GM19023 (cell line): ENCODE results near the gene MTA3.
"Not testable (repeated sequence)": the region's sequence is repeated elsewhere in the genome, so short reads cannot be mapped to it uniquely, and the experiment has no call there.

ENCODE experiments used
- ATAC-seq: cut with Tn5 transposase; IDR thresholded peaks from one replicate; pipeline ENCODE4 v1.9.1; 2021; ENCODE audit warnings: mild to moderate bottlenecking, moderate library complexity; ENCODE audit not compliant: unreplicated experiment

Gene MTA3

DNA sequence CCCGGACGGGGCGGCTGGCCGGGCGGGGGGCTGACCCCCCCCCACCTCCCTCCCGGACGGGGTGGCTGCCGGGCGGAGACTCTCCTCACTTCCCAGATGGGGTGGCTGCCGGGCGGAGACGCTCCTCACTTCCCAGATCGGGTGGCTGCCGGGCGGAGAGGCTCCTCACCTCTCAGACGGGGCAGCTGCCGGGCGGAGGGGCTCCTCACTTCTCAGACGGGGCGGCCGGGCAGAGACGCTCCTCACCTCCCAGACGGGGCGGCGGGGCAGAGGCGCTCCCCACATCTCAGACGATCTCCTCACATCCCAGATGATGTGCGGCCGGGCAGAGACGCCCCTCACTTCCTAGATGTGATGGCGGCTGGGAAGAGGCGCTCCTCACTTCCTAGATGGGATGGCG lies 37.7 kb downstream of the MTA3 start:
- ATAC-seq: not testable (repeated sequence)

DNA sequence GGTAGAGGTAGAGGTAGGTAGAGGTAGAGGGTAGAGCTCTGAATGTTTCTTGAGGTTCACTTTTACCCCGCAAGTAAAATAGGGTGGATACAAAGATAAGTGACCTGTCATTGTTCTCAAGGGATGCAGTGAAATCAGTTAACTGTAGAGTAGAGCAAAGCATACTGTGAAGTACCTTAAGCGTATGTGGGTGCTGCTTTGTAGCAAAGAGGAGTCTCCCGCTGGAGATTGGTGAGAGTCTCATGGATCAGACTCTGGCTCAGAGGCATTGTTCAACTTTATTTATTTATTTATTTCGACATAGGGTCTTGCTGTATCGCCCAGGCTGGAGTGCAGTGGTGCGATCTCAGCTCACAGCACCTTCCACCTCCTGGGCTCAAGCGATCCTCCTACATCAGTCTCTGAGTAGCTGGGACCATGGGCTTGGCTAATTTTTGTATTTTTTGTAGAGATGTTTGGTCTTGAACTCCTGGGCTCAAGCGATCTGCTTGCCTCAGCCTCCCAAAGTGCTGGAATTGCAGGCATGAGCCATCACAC lies 38.7 kb downstream of the MTA3 start:
- ATAC-seq: no peak

DNA sequence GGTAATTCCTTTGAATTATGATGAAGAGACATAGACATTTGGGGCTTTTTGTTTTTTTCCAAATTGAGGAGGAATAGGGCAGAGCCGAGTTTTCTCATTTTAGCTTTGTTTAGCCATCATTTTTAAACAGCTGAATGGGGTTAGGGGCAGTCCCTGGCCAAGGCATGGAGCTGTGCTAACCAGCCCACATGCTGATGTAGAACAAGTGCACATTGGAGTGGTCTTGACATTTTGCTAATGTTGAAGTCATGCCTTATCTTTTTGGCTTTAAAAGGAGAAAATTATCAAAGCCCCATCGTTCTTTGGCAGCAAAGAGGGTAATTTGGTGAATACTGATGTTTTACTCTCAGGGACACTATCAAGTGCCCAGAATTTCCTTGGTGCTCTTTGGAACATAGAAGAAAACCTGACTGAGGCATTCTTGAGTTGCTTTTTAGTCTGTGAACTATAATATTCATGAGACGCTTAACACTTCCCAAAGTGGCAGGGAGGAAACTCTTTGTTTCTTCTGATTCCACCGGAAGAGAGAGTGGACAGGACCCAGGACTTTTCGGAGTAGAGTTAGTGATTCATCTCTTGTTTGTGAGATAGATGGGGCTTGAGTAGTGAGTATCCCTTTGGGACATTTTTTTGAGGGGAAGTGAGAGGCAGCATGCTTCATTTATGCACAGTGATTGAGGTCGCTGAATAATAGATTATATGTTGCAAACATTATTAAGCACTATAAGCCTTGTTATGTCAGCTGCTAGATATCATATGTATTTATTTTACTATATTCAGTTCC lies 45.0 kb downstream of the MTA3 start:
- no peak for ATAC-seq

DNA sequence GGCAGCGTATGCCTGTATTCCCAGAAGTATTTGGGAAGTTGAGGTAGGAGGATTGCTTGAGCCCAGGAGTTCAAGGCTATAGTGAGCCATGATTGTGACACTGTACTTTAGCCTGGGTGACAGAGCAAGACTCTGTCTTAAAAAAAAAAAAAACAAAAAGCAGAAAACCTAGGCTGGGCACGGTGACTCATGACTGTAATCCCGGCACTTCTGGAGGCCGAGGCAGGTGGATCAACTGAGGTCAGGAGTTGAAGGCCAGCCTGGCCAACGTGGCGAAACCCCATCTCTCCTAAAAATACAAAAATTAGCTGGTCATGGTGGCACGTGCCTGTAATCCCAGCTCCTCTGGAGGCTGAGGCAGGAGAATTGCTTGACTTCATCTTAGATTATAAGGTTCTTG lies 46.4 kb downstream of the MTA3 start:
- ATAC-seq: no peak

DNA sequence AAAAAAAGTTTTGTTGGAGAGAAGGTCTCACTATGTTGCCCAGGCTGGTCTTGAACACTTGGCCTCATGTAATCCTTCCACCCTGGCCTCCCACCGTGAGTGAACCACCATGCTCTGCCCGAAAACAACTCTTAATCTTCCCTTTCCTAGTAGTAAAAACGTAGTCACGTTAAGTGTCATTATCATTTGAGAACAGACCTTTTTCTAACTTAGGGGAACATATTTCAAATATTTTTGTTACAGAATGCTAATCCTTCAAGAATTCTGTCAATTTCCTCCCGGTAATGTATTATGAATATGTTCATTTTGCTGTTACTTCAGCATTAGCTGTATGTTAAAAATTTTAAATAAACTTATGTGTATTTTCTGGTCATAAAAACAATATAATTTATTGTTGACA lies 49.7 kb downstream of the MTA3 start:
- ATAC-seq: no peak

DNA sequence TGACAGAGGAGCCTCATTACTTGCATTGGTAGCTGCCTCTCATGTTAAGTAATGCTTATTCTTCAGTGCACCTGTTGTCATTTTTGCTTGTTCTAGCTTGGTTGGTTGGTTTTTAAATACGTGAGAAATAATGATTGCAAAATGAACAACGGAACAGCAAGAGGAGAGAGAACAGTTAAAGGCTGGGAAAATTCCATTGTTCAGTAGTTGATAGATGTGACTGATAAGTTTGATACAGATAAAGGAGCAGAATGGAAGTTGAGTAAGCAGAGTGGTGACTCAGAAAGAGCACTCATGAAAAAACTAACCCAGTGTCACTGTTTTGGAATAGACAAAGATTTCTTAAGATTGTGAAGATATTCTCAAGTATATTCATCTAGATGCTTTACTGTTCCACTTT lies 50.5 kb downstream of the MTA3 start:
- ATAC-seq: no peak

DNA sequence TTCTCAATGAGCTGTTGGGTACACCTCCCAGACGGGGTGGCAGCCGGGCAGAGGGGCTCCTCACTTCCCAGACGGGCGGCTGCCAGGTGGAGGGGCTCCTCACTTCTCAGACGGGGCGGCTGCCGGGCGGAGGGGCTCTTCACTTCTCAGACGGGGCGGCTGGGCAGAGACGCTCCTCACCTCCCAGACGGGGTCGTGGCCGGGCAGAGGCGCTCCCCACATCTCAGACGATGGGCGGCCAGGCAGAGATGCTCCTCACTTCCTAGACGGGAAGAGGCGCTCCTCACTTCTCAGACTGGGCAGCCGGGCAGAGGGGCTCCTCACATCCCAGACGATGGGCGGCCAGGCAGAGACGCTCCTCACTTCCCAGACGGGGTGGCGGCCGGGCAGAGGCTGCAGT lies 53.2 kb downstream of the MTA3 start:
- not testable (repeated sequence) for ATAC-seq

DNA sequence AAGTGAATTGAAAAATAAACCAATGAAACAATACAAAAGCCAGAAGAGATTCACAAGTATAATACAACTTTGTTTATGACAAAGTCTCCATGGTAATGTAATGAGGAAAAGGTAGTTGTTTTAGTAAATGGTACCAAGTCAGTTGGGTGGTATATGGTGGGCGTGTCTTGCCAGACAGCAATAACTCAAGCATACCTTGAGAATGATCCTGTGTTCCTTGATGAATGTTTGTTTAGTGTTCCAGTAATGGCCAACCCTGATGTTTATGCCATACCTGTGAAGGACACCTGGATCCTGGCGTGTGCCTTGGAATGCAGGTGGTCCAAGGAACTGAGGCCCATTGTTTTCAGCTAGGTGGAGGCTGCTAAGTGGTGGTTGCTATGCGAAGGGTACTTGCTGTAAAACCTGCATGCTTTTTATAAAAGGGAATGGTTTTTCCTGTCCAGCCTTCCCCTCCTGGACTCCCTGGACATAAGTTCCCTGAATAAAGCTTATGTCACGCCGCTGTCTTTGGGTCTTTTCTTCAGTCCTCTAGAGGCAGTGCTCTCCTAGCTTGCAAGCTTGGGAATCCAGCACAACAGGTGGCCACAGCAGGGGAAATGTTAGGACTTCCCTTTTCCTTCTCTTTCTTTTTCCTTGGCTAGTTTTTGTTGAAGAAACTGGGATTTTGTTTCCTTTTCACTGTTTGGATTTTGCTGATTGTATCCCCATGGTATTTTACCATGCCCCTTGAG lies 54.7 kb downstream of the MTA3 start:
- ATAC-seq: no peak

DNA sequence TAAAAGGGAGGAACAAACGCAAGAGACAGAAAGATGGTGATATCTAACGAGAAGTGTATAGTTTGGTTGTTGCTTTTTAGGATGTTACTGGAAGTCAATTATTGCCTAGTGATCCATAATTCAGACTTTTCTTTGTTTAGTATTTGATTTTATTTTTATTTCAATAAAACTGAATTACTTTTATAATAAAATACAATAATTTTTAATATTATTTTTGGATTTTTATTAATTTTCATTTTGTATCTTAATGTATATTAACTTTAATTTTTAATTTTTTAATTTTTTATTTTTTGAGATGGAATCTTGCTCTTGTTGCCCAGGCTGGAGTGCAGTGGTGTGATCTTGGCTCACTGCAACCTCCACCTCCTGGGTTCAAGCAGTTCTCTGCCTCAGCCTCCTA lies 55.6 kb downstream of the MTA3 start:
- ATAC-seq: no peak

DNA sequence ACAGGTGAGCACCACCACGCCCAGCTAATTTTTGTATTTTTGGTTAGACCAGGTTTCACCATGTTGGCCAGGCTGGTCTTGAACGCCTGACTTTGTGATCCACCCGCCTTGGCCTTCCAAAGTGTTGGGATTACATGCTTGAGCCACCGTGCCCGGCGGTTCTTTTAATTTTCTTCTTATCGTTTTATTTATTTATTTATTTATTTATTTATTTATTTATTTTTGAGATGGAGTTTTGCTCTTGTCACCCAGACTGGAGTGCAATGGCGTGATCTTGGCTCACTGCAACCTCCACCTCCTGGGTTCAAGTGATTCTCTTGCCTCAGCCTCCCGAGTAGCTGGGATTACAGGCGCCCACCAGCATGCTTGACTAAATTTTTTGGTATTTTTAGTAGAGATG lies 59.6 kb downstream of the MTA3 start:
- ATAC-seq: not testable (repeated sequence)

DNA sequence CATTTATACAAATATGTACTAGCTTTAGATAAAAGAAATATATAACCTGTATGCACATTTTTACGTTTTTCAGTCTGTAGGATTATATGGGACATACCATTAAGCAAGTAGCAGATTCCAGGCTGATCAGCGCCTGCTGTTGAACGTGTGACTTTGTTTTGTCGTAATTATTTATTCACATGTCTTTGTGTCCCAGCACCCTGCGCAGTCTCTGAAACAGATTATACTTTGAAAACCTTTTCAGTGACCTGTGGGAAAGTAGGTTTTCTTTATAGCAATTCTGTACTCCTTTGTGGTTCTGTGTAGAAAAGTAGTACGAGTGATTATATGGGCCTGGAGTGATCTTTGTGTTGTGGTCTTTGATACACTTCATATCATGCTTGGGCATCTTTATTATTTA lies 68.5 kb downstream of the MTA3 start:
- no peak for ATAC-seq

DNA sequence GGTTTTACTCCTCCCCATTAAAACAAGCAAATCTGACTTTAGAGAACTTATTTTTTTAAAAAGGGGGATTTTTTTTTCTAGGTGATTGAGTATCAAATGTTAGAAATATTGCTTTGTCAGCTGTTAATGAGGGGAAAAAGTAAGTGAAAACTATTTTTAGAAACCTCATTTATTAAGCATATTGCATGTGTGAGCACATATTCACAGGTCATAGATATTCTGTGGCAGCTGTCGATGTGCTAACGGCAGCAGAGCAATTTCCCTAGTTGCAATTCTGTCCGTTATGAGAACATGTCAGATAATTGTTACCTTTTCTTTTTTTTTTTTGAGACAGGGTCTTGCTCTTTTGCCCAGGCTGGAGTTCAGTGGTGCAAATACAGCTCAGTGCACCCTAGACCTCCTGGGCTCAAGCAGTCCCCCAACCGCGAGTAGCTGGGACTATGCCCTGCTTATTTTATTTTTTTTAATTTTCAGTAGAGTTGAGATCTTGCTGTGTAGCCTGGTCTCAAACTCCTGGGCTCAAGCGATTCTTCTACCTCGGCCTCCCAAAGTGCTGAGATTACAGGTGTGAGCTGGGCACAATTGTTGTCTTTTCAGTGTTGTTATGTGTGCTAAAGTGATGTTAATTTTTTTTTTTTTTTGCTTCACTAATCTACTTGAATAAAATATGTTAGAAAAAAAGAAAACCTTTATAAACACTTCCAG lies 69.8 kb downstream of the MTA3 start:
- ATAC-seq: no peak

DNA sequence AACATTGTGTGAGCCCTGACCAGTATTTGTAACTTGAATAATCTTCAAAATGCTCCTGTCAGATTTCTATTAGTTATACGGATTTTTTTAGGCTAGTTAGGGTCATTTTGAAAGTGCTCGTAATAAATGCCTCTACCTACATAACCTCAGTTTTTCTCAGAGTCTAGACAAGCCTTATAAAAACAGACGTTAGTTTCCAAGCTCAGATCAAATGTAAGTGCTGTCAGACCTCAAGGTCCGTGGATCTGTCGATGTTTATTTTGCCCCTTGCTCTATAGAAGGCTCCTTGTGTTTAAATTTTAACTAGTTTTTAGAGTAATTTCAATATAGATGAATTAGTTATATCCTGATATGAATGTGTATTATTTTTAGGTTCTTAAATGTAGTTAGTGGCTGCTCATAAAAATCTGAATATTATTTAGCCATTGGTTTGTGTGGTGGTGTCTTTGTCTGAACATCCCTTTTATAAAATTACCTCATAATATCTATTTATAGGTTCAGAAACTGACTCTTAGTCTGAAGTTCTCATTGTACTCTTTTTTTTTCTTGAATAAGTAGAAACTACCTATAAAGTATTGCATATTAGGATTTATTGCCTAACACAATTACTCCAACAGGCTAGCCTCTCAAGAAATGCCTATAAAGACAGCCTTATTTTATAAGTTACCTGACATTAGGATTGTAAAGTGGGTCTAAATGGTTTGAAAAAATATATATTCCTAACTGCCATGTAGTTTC lies 71.1 kb downstream of the MTA3 start:
- ATAC-seq: no peak

DNA sequence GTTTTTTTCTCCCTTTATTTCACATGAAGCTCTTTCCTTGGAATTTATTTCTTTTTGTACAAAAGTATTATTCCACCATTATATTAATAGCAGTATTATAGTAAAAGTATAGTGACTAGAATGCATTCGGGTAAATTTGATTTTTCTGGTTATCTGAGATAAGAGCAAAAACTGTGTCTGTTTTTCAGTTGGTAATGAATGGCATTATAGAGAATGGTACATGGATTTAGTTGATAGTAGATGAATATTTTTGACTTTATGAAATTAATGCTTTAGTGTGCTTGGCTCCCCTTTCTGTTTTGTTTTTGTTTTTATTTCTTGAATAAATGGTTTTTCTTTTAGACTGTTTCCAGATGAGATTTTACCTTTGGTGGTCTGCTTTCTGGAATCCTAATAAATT lies 71.8 kb downstream of the MTA3 start:
- ATAC-seq: no peak

DNA sequence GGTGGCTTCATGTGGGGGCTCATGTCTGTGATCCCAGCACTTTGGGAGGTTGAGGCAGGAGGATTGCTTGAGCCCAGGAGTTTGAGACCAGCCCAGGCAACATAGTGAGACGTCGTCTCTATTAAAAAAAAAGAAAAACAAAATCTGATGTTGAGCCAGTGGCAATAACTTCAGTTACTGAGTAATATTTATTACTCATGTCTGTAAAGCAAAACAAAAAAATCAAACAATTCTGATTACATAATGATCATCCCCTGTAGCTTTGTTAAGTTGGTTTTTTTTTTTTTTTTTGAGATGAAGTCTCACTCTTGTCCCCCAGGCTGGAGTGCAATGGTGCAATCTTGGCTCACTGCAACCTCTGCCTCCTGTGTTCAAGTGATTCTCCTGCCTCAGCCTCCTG lies 73.9 kb downstream of the MTA3 start:
- not testable (repeated sequence) for ATAC-seq

DNA sequence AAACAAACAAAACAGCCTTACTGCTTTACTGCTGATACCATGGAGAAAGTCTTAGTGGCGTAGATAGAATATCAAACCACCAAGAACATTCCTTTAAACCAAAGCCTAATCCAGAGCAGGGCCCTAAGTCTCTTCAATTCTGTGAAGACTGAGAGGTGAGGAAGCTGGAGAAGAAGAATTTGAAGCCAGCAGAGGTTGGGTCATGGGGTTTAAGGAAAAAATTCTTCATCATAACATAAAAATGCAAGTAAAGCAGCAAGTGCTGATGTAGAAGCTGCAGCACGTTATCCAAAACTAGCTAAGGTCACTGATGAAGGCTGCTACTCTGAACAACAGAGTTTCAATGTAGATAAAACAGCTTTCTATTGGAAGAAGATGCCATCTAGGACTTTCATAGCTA lies 77.1 kb downstream of the MTA3 start:
- no peak for ATAC-seq

DNA sequence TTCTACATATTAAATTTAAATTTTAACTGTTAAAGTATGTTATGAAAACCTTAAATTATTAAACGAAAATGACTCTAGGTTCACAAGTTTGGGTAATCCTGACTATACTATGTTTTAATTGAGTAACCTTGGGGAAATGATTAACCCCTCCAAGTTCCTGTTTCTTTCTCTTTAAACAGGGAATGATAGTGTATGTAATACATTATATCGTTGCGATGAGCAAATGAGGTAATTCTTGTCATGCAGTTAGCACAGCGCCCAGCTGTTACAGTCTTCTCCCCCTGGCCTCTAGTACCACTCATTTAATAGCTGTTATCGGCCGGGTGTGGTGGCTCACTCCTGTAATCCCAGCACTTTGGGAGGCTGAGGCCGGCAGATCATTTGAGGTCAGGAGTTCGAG lies 80.4 kb downstream of the MTA3 start:
- ATAC-seq: no peak

DNA sequence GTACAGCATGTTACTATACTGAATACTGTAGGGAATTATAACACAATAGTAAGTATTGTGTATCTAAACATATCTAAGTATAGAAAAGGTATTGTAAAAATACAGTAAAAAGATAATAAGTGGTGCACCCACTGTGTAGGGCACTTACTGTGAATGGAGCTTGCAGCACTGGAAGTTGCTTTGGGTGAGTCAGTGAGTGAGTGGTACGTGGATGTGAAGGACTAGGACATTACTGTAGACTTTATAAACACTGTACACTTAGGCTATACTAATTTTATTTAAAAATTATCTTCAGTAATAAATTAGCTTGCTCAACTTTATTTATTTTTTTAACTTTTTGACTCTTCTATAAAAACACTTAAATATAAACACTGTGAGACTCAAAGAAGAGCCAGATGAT lies 82.6 kb downstream of the MTA3 start:
- ATAC-seq: no peak

DNA sequence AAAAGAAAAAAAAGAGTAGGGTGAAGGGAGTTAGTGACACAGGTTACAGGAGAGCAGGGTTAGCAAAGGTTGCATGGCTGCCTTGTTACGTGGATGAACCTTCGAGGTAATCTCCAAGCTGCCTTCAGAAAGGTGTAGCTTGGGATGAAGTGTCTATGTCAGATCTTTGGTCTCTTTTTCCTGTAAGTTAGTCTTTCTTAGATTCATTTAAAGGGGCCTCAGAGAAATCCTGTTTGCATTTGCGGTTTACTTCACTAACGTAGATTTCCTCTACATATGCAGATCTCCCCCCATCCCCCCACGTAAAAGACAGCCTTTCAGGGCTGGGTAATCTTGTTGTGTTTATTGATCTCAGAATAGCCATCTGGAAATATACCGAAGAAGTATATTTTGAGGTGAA lies 83.7 kb downstream of the MTA3 start:
- no peak for ATAC-seq

DNA sequence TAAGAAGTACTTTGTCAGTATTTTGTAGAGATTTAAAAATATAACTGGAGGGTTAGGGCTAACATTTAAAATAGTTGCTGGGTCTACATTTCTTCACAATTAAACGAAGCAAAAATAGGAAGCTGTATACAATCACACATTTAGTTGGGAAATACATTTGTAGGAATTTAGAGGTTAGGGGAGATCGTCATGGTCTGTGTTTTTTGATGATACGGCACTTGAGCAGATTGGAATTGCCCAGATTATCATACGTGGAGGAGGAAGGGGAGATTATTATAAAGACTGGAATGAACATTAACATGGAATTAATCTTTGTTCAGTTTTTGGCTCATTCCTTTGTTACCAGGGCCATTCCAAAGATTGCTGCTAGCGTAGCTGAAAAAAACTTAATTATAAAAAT lies 84.6 kb downstream of the MTA3 start:
- no peak for ATAC-seq

DNA sequence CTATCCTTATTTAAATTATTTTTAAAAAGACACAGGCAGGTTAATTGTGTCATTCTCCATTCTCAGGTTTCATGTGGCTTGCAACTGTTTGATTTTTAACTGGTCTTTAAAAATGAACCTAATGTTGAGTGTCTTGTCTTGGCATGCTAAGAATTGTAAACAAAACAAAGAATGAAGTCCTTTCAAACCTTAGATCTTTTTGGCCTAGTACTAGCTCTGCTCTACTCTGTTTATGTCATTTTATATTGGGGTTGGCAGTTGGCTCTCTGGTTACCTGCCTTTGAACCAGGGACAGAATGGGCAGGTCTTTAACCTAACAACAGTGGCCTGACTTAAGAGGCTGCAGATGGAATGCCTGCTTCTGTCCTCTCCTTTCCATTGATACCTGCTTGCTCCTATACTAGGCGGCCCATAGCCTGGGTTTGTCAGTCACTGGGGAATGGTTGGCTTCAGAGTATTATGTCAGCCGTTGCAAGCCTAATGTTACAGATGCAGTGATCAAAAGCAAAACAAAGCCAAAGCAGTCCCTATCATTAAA lies 85.5 kb downstream of the MTA3 start:
- ATAC-seq: no peak
